ENCODE data around the gene PCED1B. TPM values are rescaled to one million over a fixed set of nuclear protein-coding genes. Genes with fewer than 3 reads are reported as not detected.
A peak's percentile ranks its signal among the peaks of the same experiment; 100 is the strongest.
"Not testable (repeated sequence)": the region's sequence is repeated elsewhere in the genome, so short reads cannot be mapped to it uniquely, and the experiment has no call there.

The PCED1B gene
- total RNA-seq, 1 donor from 2014 or later, result 0.31 TPM

- no peak for DNase-seq
Measured at GRCh38 chr12:47165934-47166333, 86.5 kb downstream of the PCED1B start.

GRCh38 chr12:47166365-47166764 lies 86.9 kb downstream of the PCED1B start:
- DNase-seq, result no peak

GRCh38 chr12:47170281-47170680 lies 90.9 kb downstream of the PCED1B start:
- DNase-seq, result not testable (repeated sequence)

GRCh38 chr12:47178014-47178413 lies 98.6 kb downstream of the PCED1B start:
- no peak for DNase-seq

GRCh38 chr12:47182164-47182938 lies 102.9 kb downstream of the PCED1B start:
- DNase-seq, result not testable (repeated sequence)

GRCh38 chr12:47184229-47184628 lies 104.8 kb downstream of the PCED1B start:
- DNase-seq, result no peak

GRCh38 chr12:47184813-47185212 lies 105.4 kb downstream of the PCED1B start:
- no peak for DNase-seq

GRCh38 chr12:47186246-47186645 lies 106.8 kb downstream of the PCED1B start:
- DNase-seq, result no peak

- DNase-seq, result no peak
Measured at GRCh38 chr12:47188576-47189441, 109.4 kb downstream of the PCED1B start.

GRCh38 chr12:47189728-47190127 lies 110.3 kb downstream of the PCED1B start:
- DNase-seq, result peak; percentile 40

GRCh38 chr12:47190271-47190750 lies 110.9 kb downstream of the PCED1B start:
- no peak for DNase-seq

- DNase-seq, result no peak
Measured at GRCh38 chr12:47190905-47191304, 111.5 kb downstream of the PCED1B start.

GRCh38 chr12:47192051-47192450 lies 112.6 kb downstream of the PCED1B start:
- DNase-seq, result no peak

- DNase-seq, result no peak
Measured at GRCh38 chr12:47193066-47193465, 113.6 kb downstream of the PCED1B start.

GRCh38 chr12:47194501-47194900 lies 115.1 kb downstream of the PCED1B start:
- no peak for DNase-seq

GRCh38 chr12:47200446-47200845 lies 121.0 kb downstream of the PCED1B start:
- DNase-seq, result no peak

GRCh38 chr12:47201190-47201589 lies 121.8 kb downstream of the PCED1B start:
- DNase-seq, result not testable (repeated sequence)

- no peak for DNase-seq
Measured at GRCh38 chr12:47202176-47202575, 122.8 kb downstream of the PCED1B start.

GRCh38 chr12:47205532-47206449 lies 126.4 kb downstream of the PCED1B start:
- DNase-seq, result no peak

- DNase-seq, result no peak
Measured at GRCh38 chr12:47206450-47207339, 127.3 kb downstream of the PCED1B start.

- no peak for DNase-seq
Measured at GRCh38 chr12:47207340-47207717, 127.9 kb downstream of the PCED1B start.

Measured in tongue (tissue), 2 donors.